ENCODE data around the gene EPHA7.

The EPHA7 gene

DNA sequence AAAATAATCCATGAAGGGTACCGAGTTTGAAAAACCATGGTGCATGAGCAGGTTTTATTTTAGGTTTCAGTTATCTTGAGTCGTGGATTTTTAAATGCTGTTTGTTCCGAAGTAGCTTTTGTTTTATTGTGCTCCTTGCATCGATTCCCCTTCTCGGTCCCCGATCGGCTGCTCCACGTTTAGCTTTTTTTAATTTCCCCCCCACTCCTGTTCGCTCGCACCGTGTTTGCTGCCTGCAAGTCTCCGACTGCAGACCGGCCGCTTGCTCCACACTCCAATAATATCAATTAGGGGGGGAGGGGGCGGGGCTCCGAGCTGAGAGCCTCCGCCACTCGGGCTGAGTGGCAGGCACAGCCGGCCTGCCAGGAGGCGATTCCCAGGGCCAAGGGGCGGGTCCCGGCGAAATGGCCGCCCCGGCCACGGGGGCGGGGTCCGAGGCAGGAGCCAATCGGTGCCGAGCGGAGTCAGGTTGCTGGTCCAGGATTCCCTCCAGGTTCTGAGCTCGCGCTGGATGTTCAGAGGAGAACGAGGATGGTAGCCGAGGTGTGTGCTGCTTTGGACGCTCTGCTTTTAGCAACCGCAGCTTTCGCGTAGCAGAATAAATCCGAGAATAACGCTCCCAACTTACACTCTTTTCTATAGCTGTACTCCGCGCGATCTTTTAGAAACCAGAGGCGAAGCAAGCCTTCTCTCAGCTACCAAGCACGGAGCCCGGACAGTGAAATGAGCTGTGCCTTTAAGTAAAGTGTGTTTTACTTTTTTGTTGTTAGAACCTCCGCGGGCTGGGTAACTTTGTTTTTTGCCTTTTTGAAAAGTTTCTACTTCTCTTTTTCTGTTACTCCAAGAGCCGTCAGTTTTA lies at the start of gene EPHA7:
Gene EPHA7, minus strand, starts transcription at position 256 of the 859 bp plus-strand sequence. Its CDS starts 218 bp downstream, at position 38.
- peak; percentile 95 for DNase-seq

GRCh38 chr6:93468291-93468690 lies 48.9 kb upstream of the EPHA7 start:
- DNase-seq, result no peak

DNA sequence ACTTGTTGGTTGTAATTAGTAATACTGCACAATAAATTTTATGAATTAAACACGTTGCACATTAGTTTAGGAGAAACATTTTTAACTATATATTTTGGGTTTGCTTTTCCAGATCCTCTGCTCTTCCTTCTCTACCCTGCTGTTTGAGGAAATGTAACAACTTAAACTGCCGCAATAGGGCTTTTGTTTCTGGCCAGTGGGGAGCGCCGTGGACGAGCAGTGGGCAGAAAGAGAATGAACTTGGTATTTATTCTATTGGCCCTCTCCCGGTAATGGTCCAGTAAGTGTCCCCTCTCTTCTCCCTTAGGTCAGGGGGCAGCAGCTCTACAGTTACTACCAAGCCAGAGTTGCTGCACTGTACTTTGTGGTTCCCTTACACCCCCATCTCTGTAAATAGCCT lies 35.2 kb upstream of the EPHA7 start:
- no peak for DNase-seq

DNA sequence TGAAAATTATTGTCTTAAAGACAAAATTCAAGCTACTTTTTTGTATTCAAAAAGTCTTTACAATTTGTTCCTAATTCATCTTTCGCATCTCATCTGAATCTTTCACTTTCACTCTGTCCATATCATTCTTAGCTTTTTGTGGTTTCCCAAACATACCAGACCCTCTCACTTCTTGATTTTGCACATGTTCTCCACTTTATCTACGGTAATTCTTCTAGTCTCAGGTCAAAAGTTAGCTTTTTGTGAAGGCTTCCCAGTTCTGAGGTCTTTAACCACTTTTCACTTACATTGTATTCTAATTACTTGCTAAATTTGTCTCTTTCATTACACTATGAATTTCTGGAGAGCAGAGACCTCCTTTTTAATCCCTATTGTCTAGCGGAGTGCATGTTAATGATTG lies 34.6 kb upstream of the EPHA7 start:
- DNase-seq, result no peak

- DNase-seq, result no peak
Measured at GRCh38 chr6:93447874-93448273, 28.5 kb upstream of the EPHA7 start.

GRCh38 chr6:93437491-93437890 lies 18.1 kb upstream of the EPHA7 start:
- no peak for DNase-seq

DNA sequence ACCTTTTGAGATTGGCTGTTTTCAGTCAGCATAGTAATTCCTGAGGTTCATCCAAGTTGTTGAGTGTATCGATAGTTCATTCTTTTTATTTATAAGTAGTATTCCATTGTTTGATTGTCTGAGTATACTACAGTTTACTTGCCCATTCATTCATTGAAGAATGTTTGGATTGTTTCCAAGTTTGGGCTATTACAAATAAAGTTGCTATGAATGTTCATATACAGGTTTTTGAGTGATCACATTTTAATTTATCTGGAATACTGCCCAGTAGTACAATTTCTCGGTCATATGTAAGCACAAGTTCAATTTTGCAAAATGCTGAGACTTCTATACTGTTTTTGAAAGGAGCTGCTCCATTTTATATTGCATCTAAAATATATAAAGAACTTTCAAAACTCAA lies 14.2 kb upstream of the EPHA7 start:
- DNase-seq, result no peak

GRCh38 chr6:93424303-93425064 lies 5.1 kb upstream of the EPHA7 start:
- no peak for DNase-seq

- DNase-seq, result peak; percentile 65
Measured at GRCh38 chr6:93423542-93423941, 4.2 kb upstream of the EPHA7 start.

GRCh38 chr6:93420163-93420795 lies 920 bp upstream of the EPHA7 start:
- DNase-seq, result no peak

DNA sequence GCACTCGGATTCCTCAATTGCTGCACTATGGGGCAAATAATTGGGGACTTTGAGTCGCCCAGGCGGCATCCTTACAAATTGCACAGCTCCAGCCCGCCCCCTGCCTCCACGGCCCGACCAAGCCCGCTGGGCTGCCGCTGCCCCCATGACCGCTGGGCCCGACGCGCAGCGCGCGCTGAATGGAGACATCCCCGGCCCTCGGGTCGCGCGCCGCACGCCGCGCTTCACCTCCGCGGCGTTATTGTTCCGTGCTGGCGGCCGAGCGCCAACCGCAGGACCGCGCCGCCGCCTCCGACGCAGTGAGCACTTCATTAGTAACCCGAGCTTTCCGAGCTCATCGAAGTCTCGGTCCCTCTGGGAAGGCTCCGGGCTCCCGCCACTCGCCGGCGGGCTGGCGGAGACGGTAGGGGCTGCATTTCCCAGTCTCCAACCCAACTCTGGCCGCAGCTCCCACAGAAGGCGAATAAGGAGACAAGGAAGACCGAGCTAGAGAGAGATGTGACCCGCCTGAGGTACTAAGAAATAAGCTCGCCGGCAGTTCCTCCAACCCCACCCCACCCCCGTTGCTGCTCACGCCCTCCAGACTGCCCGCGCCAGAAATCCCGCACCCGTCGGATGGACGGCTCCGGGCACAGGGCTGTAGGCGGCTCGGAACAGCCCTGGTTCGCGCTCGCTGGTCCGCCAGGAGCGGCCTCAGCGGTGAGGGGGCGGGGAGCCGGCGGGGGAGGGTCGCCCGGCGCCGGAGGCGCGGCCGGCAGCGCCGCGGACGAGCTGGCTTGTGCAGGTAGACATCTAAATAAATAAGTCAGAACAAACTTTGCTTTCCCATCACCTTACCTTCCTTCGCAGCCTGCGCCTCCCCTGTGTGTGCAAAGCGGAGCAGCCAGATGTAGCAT lies 703 bp downstream of the EPHA7 start:
- DNase-seq, result peak; percentile 53

GRCh38 chr6:93418033-93418407 lies 1.3 kb downstream of the EPHA7 start:
- DNase-seq, result peak; percentile 37

- DNase-seq, result peak; percentile 63
Measured at GRCh38 chr6:93417421-93418013, 1.8 kb downstream of the EPHA7 start.

GRCh38 chr6:93416571-93417420 lies 2.6 kb downstream of the EPHA7 start:
- peak; percentile 73 for DNase-seq

DNA sequence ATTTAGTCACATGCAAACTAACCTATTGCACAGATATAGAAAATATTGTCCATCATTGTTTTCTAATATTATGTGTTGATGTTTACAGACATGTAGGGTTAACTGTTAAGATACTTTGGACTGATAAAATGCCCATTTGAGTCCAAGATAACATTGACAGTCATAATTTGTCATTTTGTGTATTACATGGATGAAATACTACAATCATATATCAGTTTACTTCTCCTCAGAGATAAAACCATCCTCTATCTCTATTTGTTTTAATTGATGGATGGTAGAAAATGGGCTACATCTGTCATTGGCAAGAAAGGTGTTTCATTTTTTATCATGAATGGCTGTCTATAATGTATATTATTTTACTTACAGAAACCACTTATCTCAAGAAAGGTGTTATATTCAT lies 6.2 kb downstream of the EPHA7 start:
- no peak for DNase-seq

- no peak for DNase-seq
Measured at GRCh38 chr6:93412452-93412851, 6.9 kb downstream of the EPHA7 start.

DNA sequence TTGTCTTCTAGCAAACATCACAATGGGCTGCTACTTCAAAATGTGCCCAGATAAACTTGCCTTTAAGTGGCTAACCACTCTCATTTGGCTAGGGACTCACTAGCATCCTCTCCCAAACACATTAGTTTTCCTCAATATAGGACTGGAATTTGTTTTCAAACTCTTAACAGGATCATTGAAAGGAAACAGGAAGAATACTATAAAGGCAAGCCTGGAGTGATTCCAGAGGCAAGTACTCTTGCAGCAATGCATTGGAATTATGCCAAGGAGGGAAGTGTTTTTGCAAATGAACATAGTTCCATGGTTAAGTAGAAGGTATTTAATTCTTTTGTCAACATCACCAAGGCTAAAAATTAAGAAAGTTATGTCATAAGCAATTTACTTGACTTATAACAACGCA lies 12.2 kb downstream of the EPHA7 start:
- peak; percentile 46 for DNase-seq

GRCh38 chr6:93403390-93403789 lies 16.0 kb downstream of the EPHA7 start:
- no peak for DNase-seq

DNA sequence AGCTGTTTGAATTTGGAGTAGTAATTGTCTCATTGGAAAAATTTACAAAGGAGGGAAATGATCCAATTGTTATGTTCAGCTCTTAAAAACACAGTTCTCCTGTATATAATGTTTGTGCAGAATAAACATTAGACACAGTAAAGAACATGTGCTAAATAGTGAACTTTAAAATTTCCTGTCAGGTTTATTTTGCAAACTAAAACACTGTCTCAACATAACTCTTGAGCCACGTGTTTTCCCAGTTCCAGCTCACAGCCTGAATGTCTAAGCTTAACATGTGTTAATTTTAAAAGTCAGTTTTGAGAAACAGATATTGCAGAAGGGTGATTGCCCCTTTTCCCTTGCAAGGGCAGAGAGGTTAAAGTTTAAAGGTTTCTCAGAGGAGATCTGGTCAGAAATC lies 20.6 kb downstream of the EPHA7 start:
- no peak for DNase-seq

DNA sequence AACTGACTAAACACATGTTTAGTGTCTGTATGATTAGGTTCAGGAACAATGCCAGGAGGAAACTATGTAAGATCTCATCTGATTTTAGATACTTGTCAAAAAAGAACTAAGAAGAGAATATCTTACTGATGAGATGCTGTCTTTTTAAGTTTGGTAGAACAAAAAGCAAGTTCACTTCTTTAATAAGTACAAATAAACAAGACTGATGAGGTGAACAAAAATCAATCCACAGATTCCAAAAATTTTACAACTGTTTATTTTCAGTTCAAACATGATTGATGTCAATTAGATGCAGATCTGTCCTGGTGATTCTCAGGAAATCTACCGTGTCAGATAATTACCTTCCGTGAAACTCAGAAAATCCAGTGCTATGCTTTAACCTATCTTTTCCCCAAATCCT lies 24.9 kb downstream of the EPHA7 start:
- no peak for DNase-seq

DNA sequence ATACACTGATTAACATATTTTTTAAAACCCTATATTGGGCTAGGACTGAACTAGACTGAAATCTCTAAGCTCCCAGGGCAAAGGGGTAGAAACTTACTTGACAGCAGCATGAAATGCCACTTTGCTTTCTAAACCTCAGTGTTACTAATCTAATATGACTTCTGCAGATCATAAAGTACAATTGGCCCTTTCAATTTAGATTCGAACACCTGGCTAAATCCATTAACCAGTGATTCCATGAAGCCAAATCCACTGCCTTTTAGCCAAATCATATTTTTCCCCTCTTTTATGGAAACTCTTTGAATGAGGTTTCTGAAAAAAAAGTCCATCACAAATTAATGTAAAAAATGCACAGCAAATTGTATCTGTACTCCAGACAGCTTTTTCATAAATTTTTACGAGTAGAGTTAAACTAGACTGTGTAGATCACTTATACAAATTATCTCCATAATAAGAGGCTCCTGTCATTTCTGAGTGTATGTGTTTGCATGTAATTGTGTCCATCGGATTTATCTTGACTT lies 25.7 kb downstream of the EPHA7 start:
- no peak for DNase-seq

Measured in NCI-H1092 treated with DMSO at 0.1 percent for 48 hours (cell line).